Fibroblast of lung (primary cell): ENCODE results near the gene LPP. TPM values are rescaled to one million over a fixed set of nuclear protein-coding genes. Genes with fewer than 3 reads are reported as not detected.
A peak's percentile ranks its signal among the peaks of the same experiment; 100 is the strongest.

Source experiments
- DNase-seq, 2 donors: peaks; one replicate each; pipeline versions ENCODE4 v3.0.0 to v3.0.0-alpha.2; 2010; ENCODE audit warnings: low read depth in 2 of 2
- H2AFZ ChIP-seq: 2 replicates; pipeline ENCODE4 v1.5.1; 2012; ENCODE audit warnings: low read length, control low read depth, inconsistent platforms
- H3K27ac ChIP-seq: 2 replicates; pipeline ENCODE4 v1.5.1; 2011; ENCODE audit warnings: low read length, control low read depth; ENCODE audit not compliant: insufficient read depth
- H3K27me3 ChIP-seq: 2 replicates; pipeline ENCODE4 v1.5.1; 2011; ENCODE audit warnings: mild to moderate bottlenecking, low read length; ENCODE audit not compliant: control insufficient read depth, insufficient read depth
- H3K36me3 ChIP-seq: 2 replicates; pipeline ENCODE4 v1.5.1; 2011; ENCODE audit warnings: low read length; ENCODE audit not compliant: control insufficient read depth, insufficient read depth
- H3K4me1 ChIP-seq: 2 replicates; pipeline ENCODE4 v1.5.1; 2011; ENCODE audit warnings: low read length; ENCODE audit not compliant: control insufficient read depth, insufficient read depth; ENCODE audit errors: extremely low read depth
- H3K4me2 ChIP-seq: 2 replicates; pipeline ENCODE4 v1.5.1; 2011; ENCODE audit warnings: low read length, control low read depth; ENCODE audit not compliant: insufficient read depth; ENCODE audit errors: extremely low read depth
- H3K4me3 ChIP-seq, 4 experiments: fragments of 200-600 bp in 1 of 4; sonication (generic) in 1 of 4; replicated peaks in 1 of 4; 2 replicates each; pipeline ENCODE4 v1.5.1; 2011 to 2016; ENCODE audit warnings: low read length in 4 of 4, low read depth in 3 of 4, mild to moderate bottlenecking in 3 of 4, control low read depth in 2 of 4, inconsistent platforms in 1 of 4, mixed read lengths in 1 of 4; ENCODE audit not compliant: insufficient read depth in 1 of 4; ENCODE audit errors: control extremely low read depth in 1 of 4
- H3K79me2 ChIP-seq: 2 replicates; pipeline ENCODE4 v1.5.1; 2012; ENCODE audit warnings: mild to moderate bottlenecking, low read length, inconsistent platforms; ENCODE audit not compliant: control insufficient read depth, insufficient read depth
- H3K9ac ChIP-seq: 2 replicates; pipeline ENCODE4 v1.5.1; 2011; ENCODE audit warnings: mild to moderate bottlenecking, low read length, control low read depth; ENCODE audit not compliant: insufficient read depth
- H3K9me3 ChIP-seq: 2 replicates; pipeline ENCODE4 v1.5.1; 2012; ENCODE audit warnings: low read depth, low read length; ENCODE audit not compliant: control insufficient read depth, insufficient read depth
- H4K20me1 ChIP-seq: 2 replicates; pipeline ENCODE4 v1.5.1; 2011; ENCODE audit warnings: low read length; ENCODE audit not compliant: control insufficient read depth, insufficient read depth; ENCODE audit errors: extremely low read depth
- CTCF ChIP-seq, 2 donors: IDR thresholded peaks in 1 of 2; conservative IDR thresholded peaks in 1 of 2; 1 replicate in 1 of 2; 2 replicates in 1 of 2; pipeline ENCODE4 v1.5.1; 2011 to 2012; ENCODE audit warnings: low read length in 2 of 2, control low read depth in 1 of 2, inconsistent platforms in 1 of 2, low read depth in 1 of 2, mild to moderate bottlenecking in 1 of 2
- EZH2 ChIP-seq: IDR thresholded peaks from 2 replicates; pipeline ENCODE4 v1.5.1; 2012; ENCODE audit warnings: low read length, control low read depth, mild to moderate bottlenecking; ENCODE audit errors: missing control alignments
- polyA plus RNA-seq, 2 donors: library from polyadenylated mRNA; depleted of rRNA in 1 of 2; stranded (reverse) in 1 of 2; unstranded in 1 of 2; fragments of >200 nt; gene quantifications; 2 replicates each; pipeline ENCODE4 v1.2.1, GENCODE V29; 2011 to 2012; ENCODE audit warnings: missing spikeins in 1 of 2
- total RNA-seq: library from RNA; depleted of rRNA; stranded (reverse); fragments of >200 nt; gene quantifications from 2 replicates; pipeline ENCODE4 v1.2.1, GENCODE V29; 2014

The LPP gene
- total and polyA plus RNA-seq, 2 donors (not counting 1 experiment from before 2014, with no cell fraction given), result 69.0 to 124 TPM

GRCh38 chr3:188631291-188632010 is 477.5 kb downstream of the LPP start:
- no peak overlapping the region for H3K9ac ChIP-seq

GRCh38 chr3:188633206-188633605 is 479.2 kb downstream of the LPP start:
- H3K4me1 ChIP-seq, result peaks cover 8% of the 10 kb centered on the region
- H2AFZ ChIP-seq, result no peak overlapping the region
- H3K9me3 ChIP-seq, result no peaks in the 10 kb centered on the region
- H3K27ac ChIP-seq, result peak overlapping the region; percentile 1
- no peak overlapping the region for H3K9ac ChIP-seq
- H4K20me1 ChIP-seq, result no peaks in the 10 kb centered on the region
- TF ChIP-seq CTCF (conservative IDR thresholded peaks at IDR 0.05 in 1 of 2, IDR thresholded peaks at IDR 0.05 in 1 of 2; ENCODE audit: low read depth in 1 of 2, low read length in 2 of 2) (no peak), EZH2 (no peak)
- no peak overlapping the region for H3K4me2 ChIP-seq
- no peaks in the 10 kb centered on the region for H3K36me3 ChIP-seq
- peaks cover 4% of the 10 kb centered on the region for H3K79me2 ChIP-seq
- H3K27me3 ChIP-seq, result no peaks in the 10 kb centered on the region
- peak in 1 of 2 donors; percentile 34 for DNase-seq
- H3K4me3 ChIP-seq, result no peak overlapping the region

More at GRCh38 chr3:188631291-188632010, 477.5 kb downstream of the LPP start:
- Histone ChIP-seq H3K4me3 (no peak overlapping the region), H3K27me3 (no peaks in the 10 kb centered on the region), H3K9me3 (no peaks in the 10 kb centered on the region), H3K79me2 (peaks cover 4% of the 10 kb centered on the region), H3K4me2 (peak overlapping the region; percentile 33), H2AFZ (no peak overlapping the region), H3K27ac (peak overlapping the region; percentile 86), H3K4me1 (peaks cover 20% of the 10 kb centered on the region), H4K20me1 (no peaks in the 10 kb centered on the region), H3K36me3 (no peaks in the 10 kb centered on the region)
- peak; percentile 90 to 91 for DNase-seq
- TF ChIP-seq EZH2, result no peak
- no peak for TF ChIP-seq CTCF (conservative IDR thresholded peaks at IDR 0.05 in 1 of 2, IDR thresholded peaks at IDR 0.05 in 1 of 2; ENCODE audit: low read depth in 1 of 2, low read length in 2 of 2)

- no peak overlapping the region for H3K4me2 ChIP-seq
- H3K36me3 ChIP-seq, result no peaks in the 10 kb centered on the region
Measured at GRCh38 chr3:188634285-188634684, 480.3 kb downstream of the LPP start.

More at GRCh38 chr3:188634285-188634684, 480.3 kb downstream of the LPP start:
- H3K27me3 ChIP-seq, result no peaks in the 10 kb centered on the region
- H2AFZ ChIP-seq, result no peak overlapping the region
- no peak overlapping the region for H3K9ac ChIP-seq
- peaks cover 4% of the 10 kb centered on the region for H3K79me2 ChIP-seq
- H4K20me1 ChIP-seq, result no peaks in the 10 kb centered on the region
- no peak overlapping the region for H3K27ac ChIP-seq
- H3K9me3 ChIP-seq, result no peaks in the 10 kb centered on the region
- TF ChIP-seq CTCF (conservative IDR thresholded peaks at IDR 0.05 in 1 of 2, IDR thresholded peaks at IDR 0.05 in 1 of 2; ENCODE audit: low read depth in 1 of 2, low read length in 2 of 2) (no peak), EZH2 (no peak)
- no peak overlapping the region for H3K4me3 ChIP-seq
- DNase-seq, result no peak
- peaks cover 7% of the 10 kb centered on the region for H3K4me1 ChIP-seq
